Mammary epithelial cell (primary cell): ENCODE data around the gene AKIRIN2.

ENCODE experiments used
- CTCF ChIP-seq, 2 donors: IDR thresholded peaks in 1 of 2; conservative IDR thresholded peaks in 1 of 2; 2 replicates each; pipeline ENCODE4 v1.5.1; 2011 to 2012; ENCODE audit warnings: inconsistent platforms in 2 of 2, low read length in 2 of 2, mild to moderate bottlenecking in 2 of 2, control low read depth in 1 of 2, low read depth in 1 of 2; ENCODE audit not compliant: insufficient read depth in 1 of 2; ENCODE audit errors: extremely low read depth in 1 of 2
- EZH2 ChIP-seq: IDR thresholded peaks from 2 replicates; pipeline ENCODE4 v1.6.1; 2012; ENCODE audit warnings: low read length, inconsistent platforms, borderline replicate concordance

- no peak for TF ChIP-seq CTCF (conservative IDR thresholded peaks at IDR 0.05 in 1 of 2, IDR thresholded peaks at IDR 0.05 in 1 of 2; ENCODE audit: extremely low read depth in 1 of 2, insufficient read depth in 1 of 2, low read depth in 1 of 2, low read length in 2 of 2)
- no peak for TF ChIP-seq EZH2
Measured at GRCh38 chr6:87667032-87667431, 35.0 kb downstream of the AKIRIN2 start.
